Caco-2 (cell line): ENCODE data around the gene CC2D2A. TPM values are rescaled to one million over a fixed set of nuclear protein-coding genes. Genes with fewer than 3 reads are reported as not detected.

ENCODE experiments used
- BruUV-seq: library from RNA; stranded (reverse); fragments of 400-500 nt; replicated peaks from 2 replicates; lab custom pipeline; 2021; lab: Mats Ljungman, UMichigan
- CTCF ChIA-PET: fragments of 300-600 bp; sonication (Branson Sonifier 250); formaldehyde crosslinking; loops from one replicate; lab custom pipeline; 2022; ENCODE audit warnings: antibody characterized with exemption; lab: Charles Lee
- POLR2A ChIA-PET: fragments of 300-600 bp; sonication (Branson Sonifier 250); formaldehyde crosslinking; loops from one replicate; lab custom pipeline; 2022; ENCODE audit warnings: antibody characterized with exemption; lab: Charles Lee
- DNase-seq, 2 experiments: peaks; one replicate each; pipeline versions ENCODE4 v3.0.0 to v3.0.0-alpha.2; 2020 to 2022
- H3K27me3 ChIP-seq: replicated peaks from 2 replicates; pipeline ENCODE4 v1.6.0; 2011; ENCODE audit warnings: low read length; ENCODE audit not compliant: control insufficient read depth, insufficient read depth
- H3K36me3 ChIP-seq: 2 replicates; pipeline ENCODE4 v1.5.1; 2011; ENCODE audit warnings: low read length; ENCODE audit not compliant: control insufficient read depth, insufficient read depth
- H3K4me1 ChIP-seq: fragments of 250-450 bp; sonication (Bioruptor Pico); 2 replicates; pipeline ENCODE4 v1.5.1; 2020; ENCODE audit warnings: mild to moderate bottlenecking
- H3K4me3 ChIP-seq: 2 replicates; pipeline ENCODE4 v1.5.1; 2011; ENCODE audit warnings: low read depth, mild to moderate bottlenecking, control low read depth, low read length
- H3K9me3 ChIP-seq: fragments of 250-450 bp; sonication (Bioruptor Pico); 2 replicates; pipeline ENCODE4 v1.5.1; 2020; ENCODE audit warnings: mild to moderate bottlenecking, moderate library complexity
- H3K27ac Mint-ChIP-seq: one replicate; pipeline ENCODE4 v1.8.0; 2022; ENCODE audit warnings: mixed read lengths; ENCODE audit not compliant: unreplicated experiment
- H3K27me3 Mint-ChIP-seq: one replicate; pipeline ENCODE4 v1.8.0; 2022; ENCODE audit warnings: mixed read lengths; ENCODE audit not compliant: insufficient read depth, unreplicated experiment
- H3K36me3 Mint-ChIP-seq: one replicate; pipeline ENCODE4 v1.8.0; 2022; ENCODE audit warnings: mild to moderate bottlenecking, mixed read lengths; ENCODE audit not compliant: insufficient read depth, unreplicated experiment
- H3K4me1 Mint-ChIP-seq: one replicate; pipeline ENCODE4 v1.8.0; 2022; ENCODE audit warnings: low read depth, mixed read lengths; ENCODE audit not compliant: unreplicated experiment
- H3K4me3 Mint-ChIP-seq: one replicate; pipeline ENCODE4 v1.8.0; 2022; ENCODE audit warnings: mild to moderate bottlenecking, moderate library complexity, mixed read lengths; ENCODE audit not compliant: unreplicated experiment
- H3K9me3 Mint-ChIP-seq: one replicate; pipeline ENCODE4 v1.8.0; 2022; ENCODE audit warnings: mixed read lengths; ENCODE audit not compliant: unreplicated experiment
- CTCF ChIP-seq, 2 experiments: fragments of 200-600 bp in 1 of 2; IDR thresholded peaks; 1 replicate in 1 of 2; 2 replicates in 1 of 2; pipeline versions ENCODE4 v1.5.1 to v1.8.0; 2011 to 2022; ENCODE audit warnings: antibody characterized with exemption in 1 of 2, control low read depth in 1 of 2, inconsistent platforms in 1 of 2, low read depth in 1 of 2, low read length in 1 of 2, mild to moderate bottlenecking in 1 of 2, moderate library complexity in 1 of 2; ENCODE audit not compliant: insufficient read depth in 1 of 2, severe bottlenecking in 1 of 2, unreplicated experiment in 1 of 2
- intact Hi-C: fragments of 100-400 bp; cut with micrococcal nuclease; formaldehyde crosslinking; loops from one replicate; pipeline ENCODE4 v1.10.0; 2022; ENCODE audit not compliant: unreplicated experiment
- total RNA-seq: library from RNA; stranded (reverse); gene quantifications from 2 replicates; pipeline ENCODE4 v1.2.3, GENCODE V29; 2022

Gene CC2D2A
- total RNA-seq, 1 experiment from 2014 or later, result 12.3 TPM

DNA sequence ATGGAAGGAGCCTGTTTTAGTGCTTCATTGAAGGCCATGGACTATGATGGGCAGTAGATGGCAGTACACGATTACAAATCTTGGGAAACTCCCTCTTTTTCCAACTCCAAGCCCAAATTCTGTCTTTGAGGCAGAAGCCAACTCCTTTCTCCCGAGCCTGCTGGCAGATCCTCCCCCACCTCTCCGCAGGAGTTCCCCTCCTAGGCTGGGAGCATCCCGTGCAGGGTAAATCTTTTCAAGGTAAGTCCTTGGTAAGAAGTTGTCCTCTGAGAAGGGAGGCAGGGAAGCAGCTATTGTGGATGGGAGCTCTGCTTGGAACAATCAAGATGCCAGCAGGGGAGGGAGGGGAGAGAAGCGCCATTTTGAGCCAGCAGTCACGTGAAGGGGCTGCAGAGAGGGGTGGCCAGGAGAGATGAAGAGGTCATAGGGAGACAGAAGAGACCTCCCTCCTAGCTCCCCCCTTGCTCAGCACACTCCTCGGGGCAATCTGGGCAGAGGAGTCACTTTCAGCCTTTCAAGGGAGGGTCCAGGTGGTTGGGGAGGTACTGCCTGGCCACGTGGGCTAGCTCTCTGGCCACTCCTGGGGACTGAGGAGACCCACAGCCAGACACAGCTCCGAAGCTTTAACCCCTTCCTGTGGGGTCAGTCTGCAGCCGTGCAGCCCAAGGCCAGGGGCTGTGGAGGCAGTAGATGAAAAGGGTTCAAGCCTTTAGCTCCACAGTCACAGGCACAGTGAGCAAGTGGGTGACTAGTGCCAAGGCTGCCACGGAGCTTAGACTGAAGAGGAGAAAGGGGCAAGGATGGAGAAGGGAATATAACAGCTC is 9.6 kb downstream of the CC2D2A start:
- Histone ChIP-seq H3K27me3 (no peaks in the 10 kb centered on the region), H3K4me1 (no peaks in the 10 kb centered on the region), H3K36me3 (no peaks in the 10 kb centered on the region), H3K9me3 (no peaks in the 10 kb centered on the region), H3K4me3 (peak overlapping the region; percentile 37)
- H3K4me3 Mint-ChIP-seq, result peak overlapping the region; percentile 97
- ChIA-PET CTCF (interaction anchor here (0.6 to 2.0 kb wide), 14 partner anchors 9 to 786 kb away, joined by 3 to 16 read pairs (median 5); partner anchors contain the start of genes CC2D2A, FAM200B and FBXL5), POLR2A (interaction anchor here (0.5 to 1.4 kb wide), 4 partner anchors 10 to 203 kb away, joined by 3 to 7 read pairs (median 4); partner anchors contain the start of genes CC2D2A, FAM200B and FBXL5)
- H3K4me1 Mint-ChIP-seq, result peaks cover 7% of the 10 kb centered on the region
- no peaks in the 10 kb centered on the region for H3K27me3 Mint-ChIP-seq
- no peaks in the 10 kb centered on the region for H3K36me3 Mint-ChIP-seq
- peak; percentile 81 to 82 for DNase-seq
- H3K9me3 Mint-ChIP-seq, result peaks cover 8% of the 10 kb centered on the region
- peak overlapping the region; percentile 96 for H3K27ac Mint-ChIP-seq
- BruUV-seq, result TSS peak; percentile 46
- intact Hi-C loops, result loop anchor here (1.0 to 2.0 kb wide), 10 partner anchors 34 to 522 kb away; partner anchors contain the start of gene FAM200B
- peak; percentile 50 to 60 for TF ChIP-seq CTCF (IDR thresholded peaks at IDR 0.05; ENCODE audit: insufficient read depth in 1 of 2, low read depth in 1 of 2, low read length in 1 of 2, severe bottlenecking in 1 of 2, unreplicated experiment in 1 of 2)

DNA sequence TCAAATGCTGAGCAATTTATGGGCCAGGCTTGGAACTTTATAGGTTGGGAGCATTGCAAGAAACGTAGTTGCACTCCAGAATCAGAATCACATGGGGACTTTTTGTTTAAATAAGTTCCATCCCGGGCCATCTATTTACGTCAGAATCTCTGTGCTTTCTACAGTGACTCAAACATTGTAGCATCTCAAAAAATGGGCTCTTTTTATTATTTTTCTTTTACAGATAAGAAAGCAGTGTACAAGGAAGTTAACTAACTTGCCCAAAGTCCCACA is 10.2 kb downstream of the CC2D2A start:
- H3K4me3 ChIP-seq, result peak overlapping the region; percentile 37
- H3K9me3 ChIP-seq, result no peaks in the 10 kb centered on the region
- Mint-ChIP-seq H3K4me3 (peak overlapping the region; percentile 97), H3K4me1 (peaks cover 7% of the 10 kb centered on the region), H3K27ac (peak overlapping the region; percentile 96), H3K9me3 (peaks cover 13% of the 10 kb centered on the region), H3K36me3 (no peaks in the 10 kb centered on the region), H3K27me3 (no peaks in the 10 kb centered on the region)
- H3K27me3 ChIP-seq, result no peaks in the 10 kb centered on the region
- no peaks in the 10 kb centered on the region for H3K36me3 ChIP-seq
- BruUV-seq, result no TSS peak
- ChIA-PET POLR2A (interaction anchor here (0.5 to 1.4 kb wide), 2 partner anchors 80 to 175 kb away, joined by 3 to 7 read pairs; partner anchors contain the start of gene FBXL5), CTCF (interaction anchor here (0.9 to 2.0 kb wide), 12 partner anchors 9 to 476 kb away, joined by 3 to 16 read pairs (median 7); partner anchors contain the start of genes CC2D2A, FAM200B and FBXL5)
- no peak for DNase-seq
- intact Hi-C loops, result loop anchor here (1.0 to 2.0 kb wide), 10 partner anchors 33 to 521 kb away; partner anchors contain the start of gene FAM200B
- no peak for TF ChIP-seq CTCF (IDR thresholded peaks at IDR 0.05; ENCODE audit: insufficient read depth in 1 of 2, low read depth in 1 of 2, low read length in 1 of 2, severe bottlenecking in 1 of 2, unreplicated experiment in 1 of 2)
- no peaks in the 10 kb centered on the region for H3K4me1 ChIP-seq

DNA sequence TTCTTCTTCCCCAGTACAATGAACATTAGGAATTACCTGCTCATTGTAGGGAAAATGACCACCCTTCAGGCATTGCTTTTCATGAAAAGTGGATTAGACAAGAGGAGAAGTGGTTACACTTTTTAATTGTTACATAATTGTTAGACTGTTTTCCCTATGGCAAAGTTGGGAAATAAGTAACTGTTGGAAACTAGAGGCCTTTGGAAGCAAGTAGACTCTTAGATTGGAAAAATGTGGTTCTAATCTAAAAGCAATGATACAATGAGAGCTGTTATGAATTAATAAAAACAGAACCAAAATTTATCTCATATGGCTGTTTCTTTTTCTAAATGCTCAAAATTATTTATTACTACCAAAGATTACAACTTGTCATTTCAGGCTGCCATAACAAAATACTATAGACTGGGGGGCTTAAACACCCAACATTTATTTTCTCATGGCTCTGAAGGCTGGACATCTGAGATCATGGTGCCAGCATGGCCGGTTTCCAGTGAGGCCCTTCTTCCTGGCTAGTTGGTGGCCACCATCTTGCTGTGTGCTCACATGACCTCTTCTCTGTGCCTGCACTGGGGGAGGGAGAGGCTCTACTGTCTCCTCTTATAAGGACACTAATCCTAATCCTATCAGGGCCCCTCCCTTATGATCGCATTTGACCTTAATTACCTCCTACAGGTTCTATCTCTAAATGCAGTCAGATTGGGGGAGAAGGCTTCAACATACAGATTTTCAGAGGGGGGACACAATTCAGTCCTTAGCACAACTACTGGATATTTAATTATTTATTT is 12.5 kb downstream of the CC2D2A start:
- no peaks in the 10 kb centered on the region for H3K27me3 ChIP-seq
- ChIA-PET POLR2A (no interaction called here), CTCF (no interaction called here)
- no peak for DNase-seq
- no peaks in the 10 kb centered on the region for H3K4me1 ChIP-seq
- H3K36me3 ChIP-seq, result no peaks in the 10 kb centered on the region
- intact Hi-C loops, result no loop called here
- H3K4me1 Mint-ChIP-seq, result peaks cover 7% of the 10 kb centered on the region
- no peaks in the 10 kb centered on the region for H3K36me3 Mint-ChIP-seq
- TF ChIP-seq CTCF (IDR thresholded peaks at IDR 0.05; ENCODE audit: insufficient read depth in 1 of 2, low read depth in 1 of 2, low read length in 1 of 2, severe bottlenecking in 1 of 2, unreplicated experiment in 1 of 2), result no peak
- no peaks in the 10 kb centered on the region for H3K27me3 Mint-ChIP-seq
- no peak overlapping the region for H3K4me3 ChIP-seq
- H3K9me3 Mint-ChIP-seq, result peaks cover 20% of the 10 kb centered on the region
- H3K4me3 Mint-ChIP-seq, result no peak overlapping the region
- H3K27ac Mint-ChIP-seq, result no peak overlapping the region
- H3K9me3 ChIP-seq, result no peaks in the 10 kb centered on the region; the same call in 1 of the 2 replicates
- no TSS peak for BruUV-seq
